Chondrocyte (in vitro differentiated cells): Measurements from ENCODE around the gene KCNT1. TPM values are rescaled to one million over a fixed set of nuclear protein-coding genes. Genes with fewer than 3 reads are reported as not detected.
A peak's percentile ranks its signal among the peaks of the same experiment; 100 is the strongest.

Experiments
- DNase-seq: peaks from one replicate; pipeline ENCODE4 v3.0.0; 2021; ENCODE audit warnings: mixed read lengths, low spot score
- H3K27ac Mint-ChIP-seq: one replicate; pipeline ENCODE4 v1.8.0; 2021; ENCODE audit warnings: mild to moderate bottlenecking, moderate library complexity, mixed read lengths; ENCODE audit not compliant: unreplicated experiment
- H3K27me3 Mint-ChIP-seq: 2 replicates; pipeline ENCODE4 v1.8.0; 2021; ENCODE audit warnings: low read depth, mixed read lengths
- H3K36me3 Mint-ChIP-seq: 2 replicates; pipeline ENCODE4 v1.8.0; 2021; ENCODE audit warnings: low read depth, mixed read lengths
- H3K4me1 Mint-ChIP-seq: 2 replicates; pipeline ENCODE4 v1.8.0; 2021; ENCODE audit warnings: low read depth, mild to moderate bottlenecking, mixed read lengths
- H3K4me3 Mint-ChIP-seq: one replicate; pipeline ENCODE4 v1.8.0; 2021; ENCODE audit warnings: mild to moderate bottlenecking, moderate library complexity, mixed read lengths; ENCODE audit not compliant: unreplicated experiment
- H3K9me3 Mint-ChIP-seq: 2 replicates; pipeline ENCODE4 v1.8.0; 2021; ENCODE audit warnings: low read depth, mixed read lengths
- CTCF ChIP-seq: fragments of 200-600 bp; sonication (generic); IDR thresholded peaks from 2 replicates; pipeline ENCODE4 v1.5.0; 2021; ENCODE audit warnings: antibody characterized with exemption, mild to moderate bottlenecking, moderate library complexity
- total RNA-seq: library from RNA; stranded (reverse); gene quantifications from 3 replicates; pipeline ENCODE4 v1.2.1, GENCODE V29; 2021

Gene KCNT1
- total RNA-seq, 1 donor from 2014 or later: not detected

- no peaks in the 10 kb centered on the region for H3K27me3 Mint-ChIP-seq
- peaks cover 14% of the 10 kb centered on the region for H3K4me1 Mint-ChIP-seq
- peak overlapping the region; percentile 32 for H3K27ac Mint-ChIP-seq
- peaks cover 7% of the 10 kb centered on the region for H3K9me3 Mint-ChIP-seq
- no peak overlapping the region for H3K4me3 Mint-ChIP-seq
- TF ChIP-seq CTCF: no peak
- H3K36me3 Mint-ChIP-seq: peaks cover 16% of the 10 kb centered on the region
- DNase-seq: no peak
Observed at GRCh38 chr9:135830496-135830895, 128.5 kb downstream of the KCNT1 start.

GRCh38 chr9:135833864-135834263, 131.9 kb downstream of the KCNT1 start:
- TF ChIP-seq CTCF: no peak
- no peak overlapping the region for H3K27ac Mint-ChIP-seq
- DNase-seq: no peak
- no peak overlapping the region for H3K4me3 Mint-ChIP-seq
- H3K4me1 Mint-ChIP-seq: peaks cover 14% of the 10 kb centered on the region
- H3K27me3 Mint-ChIP-seq: no peaks in the 10 kb centered on the region
- peaks cover under 1% of the 10 kb centered on the region for H3K9me3 Mint-ChIP-seq
- peaks cover under 1% of the 10 kb centered on the region for H3K36me3 Mint-ChIP-seq

- H3K36me3 Mint-ChIP-seq: peaks cover under 1% of the 10 kb centered on the region
- no peak overlapping the region for H3K27ac Mint-ChIP-seq
- H3K4me3 Mint-ChIP-seq: no peak overlapping the region
- peak; percentile 44 for DNase-seq
- TF ChIP-seq CTCF: no peak
- peaks cover 10% of the 10 kb centered on the region for H3K4me1 Mint-ChIP-seq
- H3K9me3 Mint-ChIP-seq: no peaks in the 10 kb centered on the region
- H3K27me3 Mint-ChIP-seq: no peaks in the 10 kb centered on the region
Observed at GRCh38 chr9:135835131-135835530, 133.1 kb downstream of the KCNT1 start.

- Mint-ChIP-seq H3K36me3 (peaks cover 13% of the 10 kb centered on the region), H3K4me3 (no peak overlapping the region), H3K27me3 (no peaks in the 10 kb centered on the region), H3K9me3 (peaks cover 7% of the 10 kb centered on the region), H3K4me1 (no peaks in the 10 kb centered on the region), H3K27ac (no peak overlapping the region)
- TF ChIP-seq CTCF: no peak
- peak; percentile 63 for DNase-seq
Observed at GRCh38 chr9:135839516-135839915, 137.5 kb downstream of the KCNT1 start.

- Mint-ChIP-seq H3K4me1 (no peaks in the 10 kb centered on the region), H3K27ac (no peak overlapping the region), H3K27me3 (no peaks in the 10 kb centered on the region), H3K36me3 (peaks cover 19% of the 10 kb centered on the region), H3K9me3 (peaks cover 13% of the 10 kb centered on the region), H3K4me3 (no peak overlapping the region)
- no peak for TF ChIP-seq CTCF
- DNase-seq: peak; percentile 32
Observed at GRCh38 chr9:135840107-135840506, 138.1 kb downstream of the KCNT1 start.
